HepG2 (cell line): Measurements from ENCODE around the gene ZMYM4. TPM values are rescaled to one million over a fixed set of nuclear protein-coding genes. Genes with fewer than 3 reads are reported as not detected.
"Not testable (repeated sequence)": the region's sequence is repeated elsewhere in the genome, so short reads cannot be mapped to it uniquely, and the experiment has no call there.

ENCODE experiments used
- ATAC-seq: fragments of 200-7000 bp; cut with Tn5 transposase; 3 replicates; pipeline ENCODE4 v1.9.1; 2020; ENCODE audit warnings: mild to moderate bottlenecking, moderate library complexity
- BruUV-seq: library from RNA; stranded (reverse); fragments of 400-500 nt; replicated peaks from 2 replicates; lab custom pipeline; 2021; lab: Mats Ljungman, UMichigan
- CTCF ChIA-PET: fragments of 300-600 bp; formaldehyde crosslinking; extraction: SDS; loops from one replicate; lab custom pipeline; 2021; ENCODE audit warnings: low total read pairs, inconsistent platforms, low intra/inter-chr PET ratio; lab: Yijun Ruan, JAX
- POLR2A ChIA-PET: fragments of 350-600 bp; sonication (Branson Sonifier 250); formaldehyde crosslinking; loops from one replicate; lab custom pipeline; 2020; ENCODE audit warnings: antibody characterized with exemption, inconsistent platforms; lab: Yijun Ruan, JAX
- DNase-seq: peaks from one replicate; pipeline ENCODE4 v3.0.0-alpha.2; 2015; ENCODE audit warnings: low spot score
- FAIRE-seq: peaks from 3 replicates; lab custom pipeline; 2011; peaks lifted over from hg19 to GRCh38; lab: Jason Lieb, UNC
- H2AFZ ChIP-seq: one replicate; pipeline ENCODE4 v1.6.1; 2011; ENCODE audit warnings: low read length, inconsistent platforms
- H3K27ac ChIP-seq: fragments of 300-600 bp; 3 replicates; pipeline ENCODE4 v1.8.0; 2011; ENCODE audit warnings: mixed run types, mild to moderate bottlenecking, mixed read lengths, low read length, inconsistent platforms; ENCODE audit not compliant: insufficient read depth; ENCODE audit errors: extremely low read length
- H3K27me3 ChIP-seq, 2 experiments: fragments of 200-600 bp in 1 of 2; 2 replicates in 1 of 2; 3 replicates in 1 of 2; pipeline versions ENCODE4 v1.6.0 to v1.8.0; 2011; ENCODE audit warnings: low read length in 2 of 2, mild to moderate bottlenecking in 2 of 2, moderate library complexity in 2 of 2, inconsistent platforms in 1 of 2; ENCODE audit not compliant: insufficient read depth in 2 of 2, control insufficient read depth in 1 of 2
- H3K36me3 ChIP-seq, 2 experiments: fragments of 200-600 bp in 1 of 2; replicated peaks in 1 of 2; 2 replicates in 1 of 2; 3 replicates in 1 of 2; pipeline versions ENCODE4 v1.5.1 to v1.8.0; 2011; ENCODE audit warnings: low read length in 2 of 2, inconsistent platforms in 1 of 2; ENCODE audit not compliant: insufficient read depth in 2 of 2, control insufficient read depth in 1 of 2
- H3K4me1 ChIP-seq: 2 replicates; pipeline ENCODE4 v1.5.1; 2012; ENCODE audit warnings: low read length, inconsistent platforms; ENCODE audit not compliant: insufficient read depth
- H3K4me2 ChIP-seq: 2 replicates; pipeline ENCODE4 v1.6.0; 2011; ENCODE audit warnings: low read depth, low read length, inconsistent platforms
- H3K4me3 ChIP-seq, 3 experiments: fragments of 200-600 bp in 1 of 3; sonication (generic), shearing (Covaris generic) in 1 of 3; replicated peaks in 1 of 3; 2 replicates each; pipeline ENCODE4 v1.5.1; 2011 to 2016; ENCODE audit warnings: low read length in 3 of 3, inconsistent platforms in 2 of 3, low read depth in 2 of 3, mild to moderate bottlenecking in 2 of 3, control low read depth in 1 of 3, mixed read lengths in 1 of 3; ENCODE audit not compliant: insufficient read depth in 1 of 3
- H3K79me2 ChIP-seq: one replicate; pipeline ENCODE4 v1.6.1; 2011; ENCODE audit warnings: low read length, inconsistent platforms; ENCODE audit not compliant: insufficient read depth
- H3K9ac ChIP-seq: 2 replicates; pipeline ENCODE4 v1.6.0; 2011; ENCODE audit warnings: mild to moderate bottlenecking, low read depth, low read length, inconsistent platforms; ENCODE audit not compliant: insufficient read depth
- H3K9me3 ChIP-seq: 2 replicates; pipeline ENCODE4 v1.5.1; 2012; ENCODE audit warnings: mild to moderate bottlenecking, low read length
- H4K20me1 ChIP-seq: 2 replicates; pipeline ENCODE4 v1.6.0; 2011; ENCODE audit warnings: inconsistent platforms, mild to moderate bottlenecking, low read length, moderate library complexity; ENCODE audit not compliant: insufficient read depth
- CBFB ChIP-seq: sonication (generic); formaldehyde crosslinking; IDR thresholded peaks from 2 replicates; pipeline ENCODE4 v1.4.0; 2020; ENCODE audit warnings: missing genetic modification reagents
- CEBPB ChIP-seq: IDR thresholded peaks from 2 replicates; pipeline ENCODE4 v1.6.1; 2011; ENCODE audit warnings: low read depth, low read length, improper control_type of control experiment, borderline replicate concordance
- PCBP1 ChIP-seq: fragments of 200-400 bp; formaldehyde crosslinking; IDR thresholded peaks from 2 replicates; pipeline ENCODE4 v1.6.1; 2017; ENCODE audit warnings: mild to moderate bottlenecking, low read depth, low read length, borderline replicate concordance
- RFX5 ChIP-seq: IDR thresholded peaks from 2 replicates; pipeline ENCODE4 v1.6.1; 2011; ENCODE audit warnings: low read depth, low read length, improper control_type of control experiment
- ZNF616 ChIP-seq: sonication (generic); formaldehyde crosslinking; IDR thresholded peaks from 2 replicates; pipeline ENCODE4 v1.5.0; 2020; ENCODE audit warnings: low read depth, mild to moderate bottlenecking, missing genetic modification reagents
- ZNF766 ChIP-seq: sonication (generic); formaldehyde crosslinking; IDR thresholded peaks from 2 replicates; pipeline ENCODE4 v1.5.0; 2020; ENCODE audit warnings: missing genetic modification reagents, borderline replicate concordance
- WGBS: methylation state at CpG from one replicate; pipeline ENCODE4 v1.1.6; 2017; ENCODE audit warnings: low lambda C conversion rate; 5-methylcytosine and 5-hydroxymethylcytosine counted together
- in situ Hi-C: cut with HindIII; loops from 2 replicates; pipeline ENCODE4 v1.10.0; 2017; ENCODE audit warnings: low pct_unique_long_range_greater_than_20kb; ENCODE audit not compliant: extremely low pct_ligation_motif_present
- intact Hi-C: fragments of 100-400 bp; cut with micrococcal nuclease; formaldehyde crosslinking; loops from one replicate; pipeline ENCODE4 v1.10.0; 2022; ENCODE audit not compliant: unreplicated experiment
- polyA plus RNA-seq, 8 experiments: library from polyadenylated mRNA; depleted of rRNA in 3 of 8; stranded (reverse) in 7 of 8; unstranded in 1 of 8; fragments of >200 nt; fragmentation: Illumina TruSeq in 4 of 8; extraction: Trizol in 4 of 8; gene quantifications; 2 replicates each; pipeline versions ENCODE4 v1.2.1 to v1.2.3, GENCODE V29; 2011 to 2016; ENCODE audit warnings: low read depth in 4 of 8, missing spikeins in 1 of 8, mixed read lengths in 1 of 8; ENCODE audit not compliant: insufficient read depth in 1 of 8
- total RNA-seq, 5 experiments: library from RNA; depleted of rRNA; stranded (reverse); fragments of >200 nt; fragmentation: Illumina TruSeq; extraction: Trizol; gene quantifications; 2 replicates each; pipeline ENCODE4 v1.2.3, GENCODE V29; 2016; ENCODE audit warnings: low read depth in 1 of 5

ZMYM4 gene
- total and polyA plus RNA-seq, 2 of the 13 experiments (the other 11 are each of a cell fraction or from before 2014, with no cell fraction given), result 13.9 to 37.6 TPM

DNA sequence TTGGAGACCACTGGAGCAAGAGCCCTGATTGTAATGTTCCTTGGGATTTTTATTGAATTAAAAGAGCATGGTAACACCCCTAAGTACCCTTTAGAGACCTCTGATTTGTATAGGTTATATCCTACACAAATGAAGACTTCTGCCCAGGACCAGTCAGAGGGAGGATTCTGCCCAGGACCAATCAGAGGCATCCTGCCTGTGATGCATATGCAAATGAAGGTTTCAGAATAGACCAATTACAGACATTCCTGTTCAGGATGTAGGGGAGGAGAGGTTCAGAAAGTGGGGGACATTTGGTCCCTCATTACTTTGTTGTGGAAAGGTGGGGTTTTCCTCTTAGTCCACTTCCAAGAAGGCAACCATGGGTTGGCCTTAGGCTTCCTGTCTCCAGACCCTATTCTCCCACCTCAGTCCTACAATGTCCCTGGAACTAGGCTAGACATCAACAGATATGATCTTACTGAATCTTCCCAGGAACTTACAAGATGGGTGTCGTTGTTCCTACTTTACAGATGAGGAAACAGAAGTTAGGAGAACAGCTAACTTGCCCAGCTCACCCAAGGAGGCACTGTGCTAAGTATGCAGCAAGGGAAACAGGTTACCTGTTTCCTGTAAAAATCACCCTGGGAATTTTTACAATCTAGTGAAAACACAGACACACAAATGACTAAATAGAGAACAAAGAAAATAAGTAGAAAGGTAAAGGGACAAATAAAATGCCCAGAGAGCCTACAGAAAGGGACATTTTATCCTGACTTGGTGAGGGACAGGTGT lies 38.7 kb upstream of the ZMYM4 start:
- no peak for ATAC-seq
- no peak for DNase-seq
- H3K4me3 ChIP-seq, result no peak overlapping the region
- H3K27me3 ChIP-seq, result no peaks in the 10 kb centered on the region
- no peaks in the 10 kb centered on the region for H3K4me1 ChIP-seq
- no peak for FAIRE-seq
- ChIA-PET POLR2A (no interaction called here), CTCF (no interaction called here)
- BruUV-seq, result no TSS peak
- no peak overlapping the region for H2AFZ ChIP-seq
- H3K79me2 ChIP-seq, result no peaks in the 10 kb centered on the region
- in situ Hi-C loops, result loop anchor here (10.0 kb wide), 1 partner anchor 55 kb away; no protein-coding TSS in a partner anchor
- no peaks in the 10 kb centered on the region for H3K9me3 ChIP-seq
- intact Hi-C loops, result no loop called here
- no peaks in the 10 kb centered on the region for H3K36me3 ChIP-seq
- WGBS, result 0% methylated on average over 1 of the region's 1 CpG
- H3K4me2 ChIP-seq, result no peak overlapping the region
- no peak overlapping the region for H3K9ac ChIP-seq
- no peaks in the 10 kb centered on the region for H4K20me1 ChIP-seq
- H3K27ac ChIP-seq, result no peak overlapping the region
- TF ChIP-seq ZNF616 (CRISPR knock-in tag), result no peak
- no peak for TF ChIP-seq CBFB (CRISPR knock-in tag)

DNA sequence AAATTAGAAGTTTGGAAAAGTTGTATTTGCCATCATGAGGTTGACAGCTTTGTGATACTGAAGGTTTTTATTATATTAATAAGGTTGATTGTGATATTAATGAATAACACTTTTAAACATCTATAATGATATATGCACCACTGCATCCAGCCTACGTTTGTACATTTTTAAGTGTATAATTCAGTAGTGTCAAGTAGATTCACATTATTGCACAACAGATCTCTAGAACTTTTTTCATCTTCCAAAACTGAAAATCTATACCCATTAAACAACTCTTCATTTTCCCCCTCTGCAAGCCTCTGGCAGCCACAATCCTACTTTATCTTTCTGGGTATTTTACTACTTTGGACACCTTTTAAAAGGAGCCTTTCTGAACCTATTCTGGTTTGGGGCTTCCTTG lies 37.2 kb upstream of the ZMYM4 start:
- Histone ChIP-seq H3K4me2 (no peak overlapping the region), H3K4me1 (no peaks in the 10 kb centered on the region), H3K9ac (no peak overlapping the region), H3K79me2 (no peaks in the 10 kb centered on the region), H3K27me3 (no peaks in the 10 kb centered on the region), H3K4me3 (no peak overlapping the region), H3K36me3 (no peaks in the 10 kb centered on the region), H2AFZ (no peak overlapping the region), H3K9me3 (no peaks in the 10 kb centered on the region), H3K27ac (no peak overlapping the region), H4K20me1 (no peaks in the 10 kb centered on the region)
- 7% methylated on average over 1 of the region's 1 CpG for WGBS
- in situ Hi-C loops, result no loop called here
- ChIA-PET CTCF (no interaction called here), POLR2A (no interaction called here)
- FAIRE-seq (no peak), ATAC-seq (no peak), DNase-seq (no peak)
- TF ChIP-seq PCBP1 (no peak), CEBPB (peak; percentile 9; the same call in 1 of the 2 replicates), RFX5 (no peak), ZNF766 (no peak)
- no TSS peak for BruUV-seq
- intact Hi-C loops, result no loop called here

DNA sequence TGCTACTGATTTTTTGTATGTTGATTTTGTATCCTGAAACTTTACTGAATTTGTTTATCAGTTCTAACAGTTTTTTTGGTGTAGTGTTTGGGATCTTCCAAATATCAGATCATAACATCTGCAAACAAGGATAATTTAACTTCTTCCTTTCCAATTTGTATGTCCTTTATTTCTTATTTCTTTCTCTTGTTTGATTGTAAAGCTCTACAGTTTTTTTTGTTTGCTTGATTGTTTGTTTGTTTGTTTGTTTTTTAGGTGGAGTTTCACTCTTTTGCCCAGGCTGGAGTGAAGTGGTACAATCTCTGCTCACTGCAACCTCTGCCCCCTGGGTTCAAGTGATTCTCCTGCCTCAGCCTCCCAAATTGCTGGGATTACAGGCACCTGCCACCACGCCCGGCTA lies 31.7 kb upstream of the ZMYM4 start:
- H2AFZ ChIP-seq, H3K9me3 ChIP-seq, BruUV-seq, ATAC-seq, H3K4me1 ChIP-seq, H4K20me1 ChIP-seq, H3K79me2 ChIP-seq, CTCF ChIA-PET, intact Hi-C loops, FAIRE-seq, H3K4me2 ChIP-seq, H3K4me3 ChIP-seq, POLR2A ChIA-PET, H3K27me3 ChIP-seq, H3K9ac ChIP-seq, DNase-seq, H3K27ac ChIP-seq, in situ Hi-C loops, H3K36me3 ChIP-seq: not testable (repeated sequence)
- 35% methylated on average over 2 of the region's 2 CpGs for WGBS
